Kidney glomerular epithelial cell (primary cell): Measurements from ENCODE around the gene SLC25A31.

Experiments used
- DNase-seq: peaks from one replicate; lab custom pipeline; 2025; lab: John Stamatoyannopoulos, UW

SLC25A31 gene

DNA sequence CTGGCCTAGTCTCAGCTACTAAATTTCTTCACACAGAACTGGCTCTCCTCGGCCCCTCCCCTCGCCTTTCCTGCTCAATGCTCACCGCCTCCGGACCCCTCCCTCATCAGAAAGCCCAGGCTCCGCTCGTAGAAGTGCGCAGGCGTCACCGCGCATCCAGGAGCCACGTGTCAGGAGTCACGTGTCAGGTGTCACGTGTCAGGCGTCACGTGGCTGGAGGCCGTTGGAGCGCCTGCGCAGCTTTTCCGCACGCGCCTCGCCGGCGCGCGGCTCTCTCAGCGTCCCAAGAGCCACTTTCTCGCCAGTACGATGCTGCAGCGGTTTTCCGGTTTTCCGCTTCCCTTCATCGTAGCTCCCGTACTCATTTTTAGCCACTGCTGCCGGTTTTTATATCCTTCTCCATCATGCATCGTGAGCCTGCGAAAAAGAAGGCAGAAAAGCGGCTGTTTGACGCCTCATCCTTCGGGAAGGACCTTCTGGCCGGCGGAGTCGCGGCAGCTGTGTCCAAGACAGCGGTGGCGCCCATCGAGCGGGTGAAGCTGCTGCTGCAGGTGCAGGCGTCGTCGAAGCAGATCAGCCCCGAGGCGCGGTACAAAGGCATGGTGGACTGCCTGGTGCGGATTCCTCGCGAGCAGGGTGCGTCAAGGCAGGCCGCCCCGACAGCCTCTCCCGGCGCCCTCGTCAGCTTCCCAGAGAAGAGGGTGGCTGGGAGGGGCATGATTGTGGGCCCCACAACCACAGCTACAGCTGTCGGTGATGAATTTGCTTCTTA, at the start of gene SLC25A31:
Gene SLC25A31, plus strand, starts transcription at position 259 of the 772 bp plus-strand sequence. Its CDS starts 146 bp downstream, at position 405.
- no peak for DNase-seq

DNA sequence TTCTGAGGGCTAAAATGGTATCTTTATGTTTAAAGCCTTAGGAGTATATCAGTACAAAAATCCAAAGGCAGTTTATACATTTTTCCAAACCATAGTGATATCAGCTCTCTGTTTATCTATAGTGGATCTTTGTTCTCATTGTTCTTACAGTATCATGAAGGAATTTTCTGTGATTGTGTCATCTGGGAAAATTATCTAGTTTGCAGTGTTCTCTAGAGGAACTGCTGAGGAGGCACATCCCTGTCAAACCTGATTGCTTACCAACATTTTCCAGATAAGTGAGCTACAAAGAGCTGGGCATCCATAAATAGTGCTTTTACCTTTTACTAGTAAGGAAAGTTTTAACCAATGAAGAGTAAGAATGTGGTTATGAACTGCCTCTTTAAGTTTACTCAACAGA, 44.9 kb upstream of the SLC25A31 start:
- peak; percentile 74 for DNase-seq

DNA sequence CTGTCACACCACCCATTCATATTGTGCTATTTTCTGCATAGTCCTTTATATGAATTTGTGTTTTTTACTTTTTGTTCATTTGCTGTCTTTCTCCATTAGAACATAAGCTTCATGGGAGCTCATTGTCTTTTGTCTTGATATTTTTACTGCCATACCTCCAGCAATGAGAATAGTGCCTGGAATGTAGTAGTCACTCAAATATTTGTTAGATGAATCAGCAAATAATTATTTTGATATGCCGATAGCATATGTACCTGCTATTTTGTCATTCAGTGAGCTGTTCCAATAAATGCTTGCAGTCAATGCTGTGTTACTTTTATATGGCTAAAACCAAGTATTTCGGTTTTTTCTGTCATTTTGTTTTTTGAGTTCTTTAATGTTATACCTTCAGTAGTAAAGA, 43.5 kb upstream of the SLC25A31 start:
- DNase-seq: peak; percentile 37

DNA sequence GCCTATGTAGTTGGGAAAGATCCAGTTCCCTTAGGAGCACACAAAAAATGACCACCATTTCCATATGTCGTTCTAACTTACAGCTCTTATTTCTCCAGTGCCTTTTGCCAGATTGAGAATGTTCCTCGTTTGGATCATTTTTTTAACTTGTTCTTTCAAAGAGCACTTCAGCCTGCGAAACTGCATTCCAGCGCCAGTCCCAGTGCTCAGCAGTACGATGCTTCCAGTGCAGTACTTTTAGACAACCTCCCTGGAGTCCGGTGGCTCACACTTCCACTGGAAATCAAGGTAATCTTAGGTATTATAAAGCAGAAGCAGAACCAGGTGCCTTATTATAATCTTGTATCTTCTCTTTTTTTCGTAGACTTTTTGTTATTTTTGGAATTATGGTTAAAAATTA, 42.6 kb upstream of the SLC25A31 start:
- no peak for DNase-seq

DNA sequence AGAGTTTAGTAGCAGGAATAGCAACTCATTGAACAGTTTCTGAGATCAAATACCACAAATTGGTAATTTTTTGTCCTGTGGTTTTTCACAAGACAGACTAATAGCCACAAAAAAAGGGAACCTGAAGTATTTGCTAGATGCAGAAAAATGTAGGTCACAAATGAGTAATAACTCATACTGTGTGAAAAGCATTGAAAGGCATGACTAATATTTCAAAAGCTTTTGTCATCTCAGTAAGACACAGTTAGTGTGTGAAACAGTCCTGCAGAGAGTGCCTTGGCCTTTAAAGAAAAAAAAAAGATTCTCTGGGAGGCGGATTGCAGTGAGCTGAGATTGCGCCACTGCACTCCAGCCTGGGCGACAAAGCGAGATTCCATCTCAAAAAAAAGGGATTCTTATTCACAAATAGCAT, 31.4 kb upstream of the SLC25A31 start:
- peak; percentile 50 for DNase-seq

DNA sequence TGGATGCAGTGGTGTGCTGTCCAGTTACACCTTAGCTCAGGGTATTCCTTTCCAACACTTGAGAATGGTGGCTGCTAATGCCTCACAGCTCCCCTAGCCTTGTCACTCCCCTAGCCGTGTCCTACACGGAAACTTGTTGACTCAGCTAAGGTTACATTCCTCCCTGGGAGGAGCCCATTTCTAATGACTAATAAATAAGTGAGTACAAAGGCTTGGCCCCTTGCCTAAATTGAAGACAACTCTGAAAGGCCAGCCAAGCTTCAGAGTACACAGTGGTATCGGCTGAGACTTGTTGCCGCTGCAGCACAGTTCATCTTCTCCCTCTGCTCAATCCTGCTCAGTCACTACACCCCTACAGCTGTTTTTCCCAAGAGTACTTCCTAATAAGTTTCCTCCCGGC, 21.2 kb upstream of the SLC25A31 start:
- peak; percentile 82 for DNase-seq

DNA sequence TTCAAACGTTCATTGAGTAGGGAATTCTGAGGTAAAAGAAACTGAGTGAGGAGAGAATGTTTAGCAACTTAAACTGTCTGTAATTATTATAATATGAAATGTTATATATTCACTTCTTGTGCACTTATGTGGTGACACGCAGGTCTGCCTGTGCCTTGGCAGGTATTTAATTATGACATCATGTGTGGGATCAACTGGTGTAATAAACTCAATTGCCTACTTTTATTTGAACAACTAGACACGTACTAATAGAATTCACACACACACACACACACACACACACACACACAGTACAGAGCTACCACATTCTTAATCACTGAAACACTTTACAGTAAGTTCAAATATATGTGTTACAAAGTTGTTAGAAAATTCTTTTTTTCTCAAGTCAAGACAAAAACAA, 20.7 kb upstream of the SLC25A31 start:
- DNase-seq: peak; percentile 44

DNA sequence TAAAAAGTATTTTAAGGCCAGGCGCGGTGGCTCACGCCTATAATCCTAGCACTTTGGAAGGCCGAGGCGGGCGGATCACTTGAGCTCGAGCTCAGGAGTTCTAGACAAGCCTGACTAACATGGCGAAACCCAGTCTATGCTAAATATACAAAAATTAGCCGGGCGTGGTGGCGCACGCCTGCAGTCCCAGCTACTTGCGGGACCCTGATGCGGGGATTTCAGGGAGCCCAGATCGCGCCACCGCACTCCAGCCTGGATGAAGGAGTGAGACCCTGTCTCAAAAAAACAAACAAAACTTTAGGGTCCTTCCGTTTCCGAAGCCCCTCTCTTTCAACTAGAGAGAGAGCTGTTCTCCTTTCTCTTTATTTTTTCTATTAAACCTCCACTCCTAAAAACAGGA, 1.2 kb downstream of the SLC25A31 start:
- DNase-seq: no peak

DNA sequence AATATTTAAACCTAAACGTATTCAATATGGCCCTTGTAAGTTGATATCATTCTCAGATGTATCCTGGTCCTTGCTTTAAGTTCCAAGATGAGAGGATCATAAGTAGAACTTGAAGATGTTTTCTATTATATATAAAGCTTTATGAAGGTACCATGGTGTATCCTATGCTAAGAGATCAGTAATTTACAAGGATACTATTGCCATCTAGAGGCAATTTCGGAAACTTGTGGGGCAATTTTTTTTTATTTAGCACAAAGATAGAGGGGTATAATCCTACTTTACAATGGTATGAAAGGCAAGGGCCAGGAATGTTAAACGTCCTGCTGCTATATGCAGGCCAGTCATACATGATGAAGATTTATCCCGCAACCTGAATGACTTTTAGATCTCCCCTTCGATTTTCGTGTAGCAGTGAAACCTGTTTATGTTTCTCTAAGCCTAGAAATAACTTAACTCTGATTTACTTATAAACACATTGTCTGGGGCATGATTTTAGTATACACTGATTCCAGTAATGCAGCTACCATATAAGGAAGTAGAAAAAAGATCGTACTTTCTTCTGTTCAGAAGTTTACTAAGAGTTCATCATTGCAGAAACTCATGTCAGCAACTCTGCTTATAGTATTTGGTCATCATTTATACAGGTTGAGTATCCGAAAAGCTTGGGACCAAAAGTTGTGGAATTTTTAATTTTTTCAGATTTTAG, 2.6 kb downstream of the SLC25A31 start:
- DNase-seq: peak; percentile 24

DNA sequence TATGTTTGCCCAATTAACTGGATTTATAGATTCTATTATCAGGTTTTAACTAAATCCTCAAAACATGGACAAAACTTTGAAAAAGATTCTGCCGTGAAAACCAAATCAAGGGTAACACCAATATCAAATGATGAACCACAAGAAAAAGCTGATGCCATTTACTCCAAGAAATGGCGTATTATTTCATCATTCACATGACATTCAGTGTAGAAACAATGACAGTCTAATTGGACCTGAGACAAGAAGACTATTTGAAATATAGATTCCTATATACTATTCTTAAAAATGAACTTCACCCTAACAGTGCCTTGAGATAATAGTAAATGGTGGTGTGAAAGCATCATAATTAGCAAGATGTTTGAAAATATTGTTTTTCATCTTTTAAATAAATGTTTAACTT, 4.8 kb downstream of the SLC25A31 start:
- no peak for DNase-seq

DNA sequence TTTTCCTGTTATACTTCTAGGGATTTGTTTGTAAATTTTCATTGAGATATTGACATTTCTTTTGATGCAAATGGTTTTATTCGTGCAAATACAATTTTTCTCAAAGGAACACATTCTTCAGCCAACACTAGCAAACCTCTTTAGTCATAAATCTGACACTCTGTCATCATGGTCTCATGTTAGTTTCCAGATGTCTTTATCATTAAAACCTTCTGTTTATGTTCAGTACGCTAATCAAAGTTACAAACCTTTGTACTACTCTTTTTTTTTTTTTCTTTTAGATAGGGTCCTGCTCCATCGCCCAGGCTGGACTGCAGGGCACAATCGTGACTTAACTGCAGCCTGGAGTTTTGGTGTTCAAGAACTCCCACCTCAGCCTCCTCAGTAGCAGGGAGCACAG, 7.1 kb downstream of the SLC25A31 start:
- no peak for DNase-seq

DNA sequence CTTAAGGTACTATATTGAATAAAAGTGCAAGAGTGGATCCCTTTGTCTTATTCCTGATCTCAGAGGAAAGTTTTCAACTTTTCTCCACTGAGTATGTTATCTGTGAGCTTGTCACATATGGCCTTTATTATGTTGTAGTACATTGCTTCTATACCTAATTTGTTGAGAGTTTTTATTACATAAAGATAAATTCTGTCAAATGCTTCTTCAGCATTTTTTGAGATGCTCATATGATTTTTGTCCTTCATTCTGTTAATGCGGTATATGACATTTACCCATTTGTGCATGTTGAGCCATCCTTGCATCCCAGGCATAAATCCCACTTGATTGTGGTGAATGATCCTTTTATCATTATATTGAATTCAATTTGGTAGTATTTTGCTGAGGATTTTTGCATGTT, 11.0 kb downstream of the SLC25A31 start:
- no peak for DNase-seq

DNA sequence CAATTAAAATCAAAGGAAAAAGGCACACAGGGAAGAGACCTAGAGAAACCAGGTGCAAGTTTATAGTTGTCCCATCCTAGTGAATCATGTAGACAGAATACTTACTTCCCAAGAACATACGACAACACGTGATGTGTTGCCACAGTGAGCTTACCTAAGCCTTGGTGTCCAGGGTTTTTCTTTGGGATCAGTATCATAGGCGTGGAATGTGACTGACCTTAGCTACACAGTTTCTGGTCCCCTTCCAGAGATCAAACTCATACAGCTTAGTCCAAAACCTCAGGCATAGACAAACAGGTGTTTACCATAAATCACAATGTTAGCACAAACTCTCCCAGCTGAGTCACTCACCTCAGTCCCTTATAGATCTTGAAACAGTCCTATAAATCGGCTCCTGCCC, 17.7 kb downstream of the SLC25A31 start:
- DNase-seq: no peak

DNA sequence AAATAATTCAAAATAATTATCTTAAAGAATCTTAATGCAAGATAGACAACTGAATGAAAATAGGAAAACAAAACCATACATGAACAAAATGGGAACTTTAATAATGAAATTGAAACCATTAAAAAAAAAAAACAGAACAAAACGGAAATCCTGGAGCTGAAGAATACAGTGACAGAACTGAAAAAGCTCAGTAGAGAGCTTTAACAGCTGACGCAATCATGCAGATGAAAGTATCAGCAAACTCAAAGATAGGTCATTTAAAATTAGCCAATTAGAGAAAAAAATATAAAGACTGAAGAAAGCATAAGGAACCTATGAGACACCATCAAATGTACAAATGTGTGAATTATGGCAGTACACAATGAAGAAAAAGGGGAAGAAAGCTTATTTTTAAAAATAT, 18.8 kb downstream of the SLC25A31 start:
- no peak for DNase-seq

DNA sequence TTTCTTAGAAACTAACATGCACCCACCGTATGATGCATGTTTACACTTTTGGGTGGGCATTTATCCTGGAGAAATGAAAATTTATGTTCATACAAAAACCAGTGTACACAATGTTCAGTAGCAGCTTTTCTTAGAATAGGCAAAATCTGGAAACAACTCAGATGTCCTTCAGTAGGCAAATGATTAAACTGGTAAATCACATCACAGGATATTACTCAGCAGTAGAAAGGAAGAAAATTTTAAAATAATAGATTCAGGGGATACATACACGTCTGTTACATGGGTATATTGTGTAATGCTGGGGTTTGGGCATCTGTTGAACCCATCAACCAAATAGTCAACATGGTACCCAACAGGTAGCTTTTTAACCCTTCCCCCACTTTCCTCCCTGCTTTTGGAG, 26.7 kb downstream of the SLC25A31 start:
- DNase-seq: no peak

DNA sequence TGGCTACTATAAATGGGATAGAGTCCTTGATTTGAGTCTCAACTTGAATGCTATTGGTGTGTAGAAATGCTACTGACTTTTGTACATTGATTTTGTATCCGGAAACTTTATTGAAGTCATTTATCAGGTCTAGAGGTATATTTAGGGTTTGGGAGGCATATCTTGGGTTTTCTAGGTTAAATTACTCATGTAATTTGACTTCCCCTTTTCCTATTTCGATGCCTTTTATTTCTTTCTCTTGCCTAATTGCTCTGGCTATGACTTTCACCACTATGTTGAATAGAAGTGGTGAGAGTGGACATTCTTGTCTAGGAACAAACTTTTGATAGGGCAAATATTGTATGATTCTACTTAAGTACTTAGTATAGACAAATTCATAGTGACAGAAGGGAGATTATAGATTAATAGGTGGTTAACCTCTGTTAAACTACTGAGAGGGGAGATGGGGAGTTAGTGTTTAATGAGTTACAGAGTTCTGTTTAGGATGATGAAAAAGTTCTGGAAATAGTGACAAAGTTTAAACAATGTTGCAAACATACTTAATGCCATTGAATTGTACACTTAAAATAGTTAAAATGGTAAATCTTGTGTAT, 29.1 kb downstream of the SLC25A31 start:
- no peak for DNase-seq

DNA sequence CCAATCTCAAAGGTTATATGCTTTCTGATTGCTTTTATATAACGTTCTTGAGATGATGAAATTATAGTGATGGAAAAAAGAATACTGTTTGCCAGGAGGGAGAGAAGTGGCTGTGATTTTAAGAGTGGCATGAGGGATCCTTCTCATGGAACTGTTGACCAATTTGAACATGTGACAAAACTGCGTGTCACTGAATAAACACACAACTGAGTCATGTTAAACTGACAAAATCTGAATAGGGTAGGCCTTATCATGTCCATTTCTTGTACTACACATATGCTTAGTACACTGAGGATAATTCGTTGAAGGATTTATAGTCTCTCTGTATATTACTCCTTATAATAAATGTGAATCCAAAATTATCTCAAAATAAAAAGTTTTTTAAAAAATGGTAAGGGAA, 29.7 kb downstream of the SLC25A31 start:
- DNase-seq: no peak

DNA sequence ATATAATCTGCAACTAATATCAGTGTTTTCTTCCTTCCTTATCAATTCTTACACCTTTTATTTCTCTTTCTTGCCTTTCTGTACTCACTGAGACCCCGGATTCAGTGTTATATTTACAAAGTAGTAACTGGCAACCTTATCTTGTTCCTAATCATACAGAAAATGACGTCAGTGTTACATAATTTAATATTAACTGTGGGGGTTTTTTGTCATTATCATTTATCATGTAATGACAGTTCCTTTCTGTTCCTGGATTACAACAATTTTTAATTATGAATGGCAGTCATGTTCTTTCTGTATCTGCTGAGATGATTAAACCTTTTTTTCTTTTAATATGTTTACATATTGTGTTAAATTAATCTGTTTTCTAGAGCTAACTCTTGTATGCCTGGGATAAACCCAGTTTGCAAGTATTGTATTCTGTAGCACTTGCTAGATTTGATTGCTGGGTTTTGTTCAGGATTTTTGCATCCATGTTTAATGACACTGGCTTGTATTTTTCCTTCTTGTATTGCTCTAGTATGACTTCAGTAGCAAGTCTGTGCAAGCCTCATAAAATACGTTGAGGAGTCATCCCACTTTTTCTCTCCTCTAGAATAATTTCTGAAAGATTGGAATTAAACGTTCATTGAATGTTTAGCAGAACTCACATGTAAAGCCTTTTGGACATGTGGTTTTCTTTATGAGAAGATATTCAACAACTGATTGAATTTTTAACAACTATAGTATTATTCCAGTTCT, 41.5 kb downstream of the SLC25A31 start:
- DNase-seq: no peak

DNA sequence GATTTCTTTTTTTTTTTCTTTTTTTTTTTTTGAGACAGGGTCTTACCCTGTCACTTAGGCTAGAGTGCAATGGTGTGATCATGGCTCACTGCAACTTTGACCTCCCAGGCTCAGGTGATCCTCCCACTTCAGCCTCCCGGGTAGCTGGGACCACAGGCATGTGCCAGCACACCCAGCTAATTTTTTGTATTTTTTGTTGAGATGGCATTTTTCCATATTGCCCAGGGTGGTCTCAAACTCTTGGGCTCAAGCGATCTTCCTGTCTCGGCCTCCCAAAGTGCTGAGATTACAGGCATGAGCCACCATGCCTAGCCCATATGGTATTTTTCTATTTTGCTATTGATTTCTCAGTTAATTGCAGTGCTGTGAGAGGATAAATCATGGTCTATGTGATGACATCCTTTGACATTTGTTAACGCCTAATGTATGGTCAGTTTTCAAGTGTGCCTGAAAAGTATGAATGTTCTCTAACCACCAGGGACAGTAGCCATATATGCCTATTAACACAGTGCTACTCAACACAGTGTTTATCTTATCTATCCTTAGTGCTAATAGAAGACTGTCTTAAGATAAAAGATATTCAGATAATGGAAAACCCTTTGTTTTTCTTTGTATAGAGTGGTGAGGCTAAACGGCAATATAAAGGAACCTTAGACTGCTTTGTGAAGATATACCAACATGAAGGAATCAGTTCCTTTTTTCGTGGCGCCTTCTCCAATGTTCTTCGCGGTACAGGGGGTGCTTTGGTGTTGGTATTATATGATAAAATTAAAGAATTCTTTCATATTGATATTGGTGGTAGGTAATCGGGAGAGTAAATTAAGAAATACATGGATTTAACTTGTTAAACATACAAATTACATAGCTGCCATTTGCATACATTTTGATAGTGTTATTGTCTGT, 42.8 kb downstream of the SLC25A31 start:
- no peak for DNase-seq

DNA sequence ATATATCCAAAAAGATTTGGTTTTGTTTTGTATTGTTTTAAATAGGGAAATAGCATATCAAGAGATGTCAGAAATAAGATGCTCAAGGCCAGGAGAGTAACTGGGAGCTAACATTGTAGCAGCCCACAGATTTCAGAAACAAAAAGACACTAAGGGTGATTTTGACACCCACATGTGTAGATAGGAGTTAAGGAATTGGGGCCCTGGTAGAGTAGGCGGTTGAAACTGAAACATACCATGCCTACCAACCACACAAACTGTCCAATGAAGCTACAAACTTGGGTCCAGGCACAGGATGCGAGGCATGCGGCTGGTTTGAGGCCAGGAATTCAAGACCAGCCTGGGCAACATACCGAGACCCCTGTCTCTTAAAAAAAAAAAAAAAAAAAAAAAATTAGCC, 45.6 kb downstream of the SLC25A31 start:
- DNase-seq: no peak

DNA sequence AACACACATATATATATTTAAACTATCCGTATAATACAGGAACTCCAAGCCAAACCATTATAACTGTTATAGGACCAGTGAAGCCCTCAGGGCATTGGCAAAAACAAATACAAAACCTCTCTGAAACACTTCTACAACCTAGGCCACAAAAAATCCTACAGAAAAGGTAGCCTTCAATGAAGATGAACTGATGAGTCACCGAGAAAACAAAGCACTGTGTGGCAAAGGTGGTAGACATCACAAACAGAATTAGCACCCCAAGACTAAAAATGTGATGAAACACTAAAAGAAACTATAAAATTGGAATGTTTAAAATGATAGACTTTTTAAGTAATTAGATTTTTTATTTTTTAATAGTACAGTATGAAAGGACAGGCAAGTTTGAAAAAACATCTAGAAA, 46.4 kb downstream of the SLC25A31 start:
- DNase-seq: no peak

DNA sequence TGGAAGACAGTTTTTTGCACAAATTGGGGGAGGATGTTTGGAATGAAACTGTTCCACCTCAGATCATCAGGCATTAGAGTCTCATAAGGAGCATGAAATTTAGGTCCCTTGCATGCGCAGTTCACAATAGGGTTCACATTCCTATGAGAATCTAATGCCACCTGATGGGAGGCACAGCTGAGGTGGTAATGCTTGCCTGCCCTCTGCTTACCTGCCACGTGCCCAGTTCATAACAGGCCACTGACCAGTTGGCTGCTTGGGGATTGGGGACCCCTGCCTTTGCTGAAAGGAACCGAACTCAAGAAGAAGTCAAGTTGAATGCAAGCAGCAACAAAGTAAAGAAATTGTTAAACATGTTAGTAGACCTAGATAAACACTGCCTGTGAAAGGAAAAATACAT, 47.3 kb downstream of the SLC25A31 start:
- DNase-seq: no peak
